Activated T-helper 17 cell treated with anti-CD3 and anti-CD28 coated beads, Interleukin-2, amount 50 U/mL, for 72 hours (primary cell): Measurements from ENCODE around the gene S1PR4. TPM values are rescaled to one million over a fixed set of nuclear protein-coding genes. Genes with fewer than 3 reads are reported as not detected.
"Not testable (repeated sequence)": the region's sequence is repeated elsewhere in the genome, so short reads cannot be mapped to it uniquely, and the experiment has no call there.

Experiments
- ATAC-seq: fragments of 150-1000 bp; cut with Tn5 transposase; replicated peaks from 2 replicates; pipeline ENCODE4 v1.10.0; 2021; ENCODE audit warnings: mild to moderate bottlenecking, moderate library complexity
- H3K27ac Mint-ChIP-seq: one replicate; pipeline ENCODE4 v1.8.0; 2022; ENCODE audit warnings: mixed read lengths
- H3K27me3 Mint-ChIP-seq: one replicate; pipeline ENCODE4 v1.8.0; 2022; ENCODE audit warnings: mixed read lengths
- H3K36me3 Mint-ChIP-seq: one replicate; pipeline ENCODE4 v1.8.0; 2022; ENCODE audit warnings: low read depth, mild to moderate bottlenecking, mixed read lengths
- H3K4me1 Mint-ChIP-seq: one replicate; pipeline ENCODE4 v1.8.0; 2022; ENCODE audit warnings: mixed read lengths
- H3K4me3 Mint-ChIP-seq: one replicate; pipeline ENCODE4 v1.8.0; 2022; ENCODE audit warnings: mild to moderate bottlenecking, mixed read lengths
- H3K9me3 Mint-ChIP-seq: one replicate; pipeline ENCODE4 v1.8.0; 2022; ENCODE audit warnings: mixed read lengths
- total RNA-seq, 2 donors: library from RNA; stranded (reverse); gene quantifications; one replicate each; pipeline ENCODE4 v1.2.3, GENCODE V29; 2022

Gene S1PR4
- total RNA-seq, 2 donors from 2014 or later: 60.6 to 96.8 TPM

DNA sequence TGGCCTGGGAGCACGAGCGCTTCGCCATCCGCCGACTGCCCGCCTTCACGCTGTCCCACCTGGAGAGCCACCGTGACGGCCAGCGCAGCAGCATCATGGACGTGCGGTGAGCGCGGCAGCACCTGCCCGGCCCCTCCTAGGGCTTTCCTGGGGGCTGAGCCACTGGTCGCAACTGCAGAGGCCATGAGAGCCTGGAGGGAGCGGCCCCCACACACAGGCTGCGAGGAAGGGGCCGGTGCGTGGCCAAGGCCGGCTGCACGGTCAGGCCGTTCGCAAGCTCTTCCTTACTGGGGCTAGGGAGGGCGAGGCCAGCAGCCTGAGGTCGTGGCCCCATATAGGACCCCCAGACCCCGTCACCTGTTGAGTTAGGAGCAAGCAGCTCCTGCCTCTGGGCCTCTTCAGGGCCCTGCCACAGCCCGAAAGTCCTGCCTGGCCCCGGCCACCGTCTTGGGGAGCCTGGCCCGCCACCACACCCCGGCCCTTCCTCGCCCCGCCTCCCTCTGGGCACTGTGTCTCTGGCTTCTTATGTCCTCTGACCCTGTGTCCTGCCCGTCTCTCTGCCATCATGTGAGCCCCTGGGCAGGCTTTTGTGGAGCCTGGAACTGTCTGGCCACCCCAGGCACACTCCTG lies 26.2 kb downstream of the S1PR4 start:
- Mint-ChIP-seq H3K4me3 (no peak overlapping the region), H3K27ac (no peak overlapping the region), H3K36me3 (peaks cover 6% of the 10 kb centered on the region), H3K27me3 (no peaks in the 10 kb centered on the region), H3K9me3 (no peaks in the 10 kb centered on the region), H3K4me1 (no peaks in the 10 kb centered on the region)
- ATAC-seq: no peak

- H3K27ac Mint-ChIP-seq: no peak overlapping the region
- no peaks in the 10 kb centered on the region for H3K9me3 Mint-ChIP-seq
- H3K27me3 Mint-ChIP-seq: no peaks in the 10 kb centered on the region
- H3K36me3 Mint-ChIP-seq: peaks cover 6% of the 10 kb centered on the region
- no peak overlapping the region for H3K4me3 Mint-ChIP-seq
- H3K4me1 Mint-ChIP-seq: no peaks in the 10 kb centered on the region
- no peak for ATAC-seq
Measured at GRCh38 chr19:3206216-3206953, 27.8 kb downstream of the S1PR4 start.

DNA sequence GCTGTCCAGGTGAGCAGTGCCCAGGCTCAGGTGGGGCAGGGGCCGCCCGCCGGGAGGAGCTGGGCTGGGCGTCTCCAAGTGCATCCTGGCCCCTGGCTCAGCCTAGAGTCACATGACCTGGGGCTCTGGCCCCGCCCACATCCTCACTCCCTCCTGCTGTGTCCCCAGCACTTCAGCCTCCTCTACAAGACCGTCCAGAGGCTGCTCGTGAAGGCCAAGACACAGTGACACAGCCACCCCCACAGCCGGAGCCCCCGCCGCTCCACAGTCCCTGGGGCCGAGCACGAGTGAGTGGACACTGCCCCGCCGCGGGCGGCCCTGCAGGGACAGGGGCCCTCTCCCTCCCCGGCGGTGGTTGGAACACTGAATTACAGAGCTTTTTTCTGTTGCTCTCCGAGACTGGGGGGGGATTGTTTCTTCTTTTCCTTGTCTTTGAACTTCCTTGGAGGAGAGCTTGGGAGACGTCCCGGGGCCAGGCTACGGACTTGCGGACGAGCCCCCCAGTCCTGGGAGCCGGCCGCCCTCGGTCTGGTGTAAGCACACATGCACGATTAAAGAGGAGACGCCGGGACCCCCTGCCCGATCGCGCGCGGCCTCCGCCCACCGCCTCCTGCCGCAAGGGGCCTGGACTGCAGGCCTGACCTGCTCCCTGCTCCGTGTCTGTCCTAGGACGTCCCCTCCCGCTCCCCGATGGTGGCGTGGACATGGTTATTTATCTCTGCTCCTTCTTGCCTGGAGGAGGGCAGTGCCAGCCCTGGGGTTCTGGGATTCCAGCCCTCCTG lies 29.1 kb downstream of the S1PR4 start:
- ATAC-seq: no peak
- no peaks in the 10 kb centered on the region for H3K4me1 Mint-ChIP-seq
- no peaks in the 10 kb centered on the region for H3K27me3 Mint-ChIP-seq
- peaks cover 6% of the 10 kb centered on the region for H3K36me3 Mint-ChIP-seq
- H3K4me3 Mint-ChIP-seq: no peak overlapping the region
- no peaks in the 10 kb centered on the region for H3K9me3 Mint-ChIP-seq
- H3K27ac Mint-ChIP-seq: no peak overlapping the region

- Mint-ChIP-seq H3K27ac (no peak overlapping the region), H3K27me3 (no peaks in the 10 kb centered on the region), H3K4me3 (no peak overlapping the region), H3K36me3 (peaks cover 6% of the 10 kb centered on the region), H3K9me3 (no peaks in the 10 kb centered on the region), H3K4me1 (no peaks in the 10 kb centered on the region)
- ATAC-seq: no peak
Measured at GRCh38 chr19:3208317-3209207, 30.0 kb downstream of the S1PR4 start.

DNA sequence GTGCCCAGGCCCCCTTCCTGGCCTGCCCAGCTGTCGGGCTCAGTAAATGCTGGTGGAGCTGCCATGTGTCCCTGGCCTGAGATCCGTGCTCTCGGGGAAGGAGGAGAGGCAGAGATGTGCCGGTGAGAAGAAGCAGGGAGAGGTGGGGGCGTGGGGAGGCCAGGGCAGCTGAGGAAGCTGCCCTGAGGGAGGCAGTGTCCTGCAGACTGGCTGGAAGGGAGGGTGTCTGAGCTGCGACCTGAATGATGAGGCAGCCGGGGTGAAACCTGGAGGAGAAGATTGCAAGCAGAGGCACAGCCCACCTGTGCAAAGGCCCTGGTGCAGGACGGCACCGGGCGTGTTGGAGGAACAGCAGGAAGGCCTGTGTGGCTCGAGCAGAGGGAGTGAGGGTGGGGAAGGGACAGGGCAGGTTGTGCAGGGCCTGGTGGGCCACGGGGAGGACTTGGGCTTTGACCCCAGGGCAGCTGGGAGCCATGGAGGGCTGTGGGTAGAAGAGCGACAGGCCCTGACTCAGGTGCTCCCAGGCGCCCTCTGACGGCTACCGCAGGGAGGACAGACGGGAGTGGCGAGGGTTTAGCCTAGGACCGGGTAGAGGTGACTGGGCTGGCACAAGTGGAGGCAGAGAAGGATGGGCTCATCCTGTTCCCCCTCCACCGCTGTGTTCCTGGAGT lies 31.9 kb downstream of the S1PR4 start:
- Mint-ChIP-seq H3K4me3 (no peak overlapping the region), H3K27me3 (no peaks in the 10 kb centered on the region), H3K4me1 (no peaks in the 10 kb centered on the region), H3K36me3 (peaks cover 2% of the 10 kb centered on the region), H3K27ac (peak overlapping the region; percentile 54), H3K9me3 (no peaks in the 10 kb centered on the region)
- ATAC-seq: peak; percentile 95

DNA sequence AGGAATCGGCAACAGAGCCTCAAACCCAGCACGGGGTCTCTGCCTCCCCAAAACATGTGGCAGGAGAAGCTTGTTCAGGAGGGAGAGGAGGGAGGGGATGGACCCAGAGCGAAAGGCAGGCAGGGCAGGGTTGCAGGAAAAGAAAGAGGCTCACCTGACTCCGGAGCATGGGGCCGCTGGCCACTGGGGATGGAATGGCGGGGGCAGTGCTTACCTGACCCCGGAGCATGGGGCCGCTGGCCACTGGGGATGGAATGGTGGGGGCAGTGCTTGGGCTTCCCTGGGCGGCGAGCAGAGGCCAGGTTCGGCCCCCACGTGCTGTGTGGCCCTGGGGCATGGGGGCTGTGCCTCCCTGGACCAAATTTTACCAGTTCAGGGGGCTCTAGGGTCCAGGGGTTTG lies 32.6 kb downstream of the S1PR4 start:
- no peak for ATAC-seq
- Mint-ChIP-seq H3K4me3 (no peak overlapping the region), H3K4me1 (no peaks in the 10 kb centered on the region), H3K36me3 (no peaks in the 10 kb centered on the region), H3K27me3 (no peaks in the 10 kb centered on the region), H3K27ac (peak overlapping the region; percentile 54), H3K9me3 (no peaks in the 10 kb centered on the region)

DNA sequence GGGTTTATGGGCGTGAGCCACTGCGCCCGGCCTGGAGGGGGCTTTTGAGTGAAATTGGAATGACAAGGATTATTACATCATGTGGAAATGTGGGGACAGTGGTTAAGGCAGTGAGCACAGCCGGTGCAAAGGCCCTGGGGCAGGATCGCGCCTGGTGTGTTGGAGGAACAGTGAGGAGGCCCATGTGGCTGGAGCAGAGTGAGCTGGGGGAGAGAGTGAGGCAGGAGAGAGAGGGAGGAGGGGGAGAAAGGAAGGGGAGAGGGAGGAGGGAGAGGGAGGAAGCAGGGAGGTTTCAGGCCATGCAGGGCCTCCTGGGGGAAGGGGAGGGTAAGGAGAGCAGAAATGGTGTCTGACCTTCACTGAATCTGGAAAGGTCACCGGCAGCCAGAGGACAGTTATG lies 34.6 kb downstream of the S1PR4 start:
- Mint-ChIP-seq H3K27me3 (no peaks in the 10 kb centered on the region), H3K4me3 (no peak overlapping the region), H3K36me3 (no peaks in the 10 kb centered on the region), H3K4me1 (no peaks in the 10 kb centered on the region), H3K9me3 (no peaks in the 10 kb centered on the region), H3K27ac (no peak overlapping the region)
- ATAC-seq: no peak

- Mint-ChIP-seq H3K27ac (no peak overlapping the region), H3K4me1 (no peaks in the 10 kb centered on the region), H3K4me3 (no peak overlapping the region), H3K36me3 (no peaks in the 10 kb centered on the region), H3K9me3 (no peaks in the 10 kb centered on the region), H3K27me3 (no peaks in the 10 kb centered on the region)
- no peak for ATAC-seq
Measured at GRCh38 chr19:3216874-3217273, 38.3 kb downstream of the S1PR4 start.

- Mint-ChIP-seq H3K27me3 (no peaks in the 10 kb centered on the region), H3K4me1 (no peaks in the 10 kb centered on the region), H3K27ac (no peak overlapping the region), H3K4me3 (no peak overlapping the region), H3K9me3 (no peaks in the 10 kb centered on the region), H3K36me3 (no peaks in the 10 kb centered on the region)
- ATAC-seq: no peak
Measured at GRCh38 chr19:3220576-3220975, 42.0 kb downstream of the S1PR4 start.

GRCh38 chr19:3221576-3221975 lies 43.0 kb downstream of the S1PR4 start:
- H3K27me3 Mint-ChIP-seq, H3K36me3 Mint-ChIP-seq, H3K4me3 Mint-ChIP-seq, H3K27ac Mint-ChIP-seq, ATAC-seq, H3K4me1 Mint-ChIP-seq, H3K9me3 Mint-ChIP-seq: not testable (repeated sequence)

DNA sequence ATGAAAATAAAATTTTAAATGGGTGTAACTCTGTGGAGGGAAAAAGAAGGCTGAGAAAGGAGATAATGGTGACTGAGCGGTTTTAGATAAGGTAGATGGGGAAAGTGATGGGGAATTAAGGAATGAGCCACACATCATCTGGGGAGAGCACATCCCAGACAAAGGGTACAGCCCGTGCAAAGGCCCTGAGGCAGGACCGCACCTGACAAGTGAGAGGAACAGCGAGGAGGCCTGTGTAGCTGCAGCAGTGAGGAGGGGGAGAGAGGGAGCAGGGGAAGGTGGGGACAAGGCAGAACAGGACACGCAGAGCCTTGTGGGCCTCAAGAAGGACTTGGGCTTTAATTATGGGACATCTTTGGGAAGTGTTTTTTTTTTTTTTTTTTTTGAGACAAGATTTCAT lies 44.1 kb downstream of the S1PR4 start:
- no peak for ATAC-seq
- Mint-ChIP-seq H3K27ac (no peak overlapping the region), H3K9me3 (no peaks in the 10 kb centered on the region), H3K4me3 (no peak overlapping the region), H3K4me1 (peaks cover under 1% of the 10 kb centered on the region), H3K36me3 (no peaks in the 10 kb centered on the region), H3K27me3 (peaks cover 12% of the 10 kb centered on the region)

DNA sequence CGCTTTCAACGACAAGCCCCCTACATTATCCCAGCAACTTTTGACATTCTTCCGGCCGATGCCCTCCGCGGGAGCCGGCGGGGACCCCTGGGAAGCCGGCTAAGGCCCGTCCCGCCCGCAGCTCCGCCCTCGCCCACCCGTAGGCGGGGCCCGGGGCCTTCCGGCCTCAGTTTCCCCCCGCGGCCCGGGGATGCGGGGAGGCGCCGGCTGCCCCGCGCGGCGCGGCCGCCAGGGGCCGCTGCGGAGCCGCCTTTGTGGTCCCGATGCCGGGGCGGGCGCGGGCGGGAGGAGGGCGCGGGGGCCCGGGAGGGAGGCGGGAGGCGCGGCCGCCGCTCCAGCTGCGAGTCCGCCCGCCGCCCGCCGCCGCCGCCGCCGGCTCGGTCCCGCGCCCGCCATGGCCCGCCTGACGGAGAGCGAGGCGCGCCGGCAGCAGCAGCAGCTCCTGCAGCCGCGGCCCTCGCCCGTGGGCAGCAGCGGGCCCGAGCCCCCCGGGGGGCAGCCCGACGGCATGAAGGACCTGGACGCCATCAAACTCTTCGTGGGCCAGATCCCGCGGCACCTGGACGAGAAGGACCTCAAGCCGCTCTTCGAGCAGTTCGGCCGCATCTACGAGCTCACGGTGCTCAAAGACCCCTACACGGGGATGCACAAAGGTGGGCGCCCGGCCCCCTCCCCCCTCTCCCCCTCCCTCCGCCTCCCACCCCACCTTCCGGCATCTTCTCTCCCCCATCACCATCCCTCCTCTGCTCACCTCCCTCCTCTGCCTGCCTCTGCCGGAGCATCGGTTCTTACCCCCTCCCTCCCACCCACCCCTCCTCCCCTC lies 46.0 kb downstream of the S1PR4 start, which contains the start of gene CELF5:
TSS of gene CELF5 (plus strand) at position 316 of the 823 bp plus-strand sequence. CDS start at position 395, 79 bp downstream.
- ATAC-seq: peak; percentile 71
- H3K36me3 Mint-ChIP-seq: no peaks in the 10 kb centered on the region
- H3K4me3 Mint-ChIP-seq: no peak within 1 kb of the TSS
- no peak within 1 kb of the TSS for H3K27ac Mint-ChIP-seq
- no peaks in the 10 kb centered on the region for H3K9me3 Mint-ChIP-seq
- peaks cover 17% of the 10 kb centered on the region for H3K27me3 Mint-ChIP-seq
- peaks cover 5% of the 10 kb centered on the region for H3K4me1 Mint-ChIP-seq

GRCh38 chr19:3225169-3225485 lies 46.6 kb downstream of the S1PR4 start:
- H3K27ac Mint-ChIP-seq: no peak overlapping the region
- no peak overlapping the region for H3K4me3 Mint-ChIP-seq
- ATAC-seq: no peak
- peaks cover 5% of the 10 kb centered on the region for H3K4me1 Mint-ChIP-seq
- no peaks in the 10 kb centered on the region for H3K9me3 Mint-ChIP-seq
- H3K36me3 Mint-ChIP-seq: no peaks in the 10 kb centered on the region
- peaks cover 17% of the 10 kb centered on the region for H3K27me3 Mint-ChIP-seq
